A673 (cell line): ENCODE data around the gene MVD.

ENCODE experiments used
- CTCF ChIP-seq: fragments of 300-800, 200-600 bp; sonication (generic); conservative IDR thresholded peaks from 2 replicates; pipeline ENCODE4 v1.5.1; 2017; ENCODE audit warnings: low read depth, mild to moderate bottlenecking, antibody characterized with exemption, low read length, moderate library complexity, mixed read lengths
- EZH2 ChIP-seq: fragments of 200-600 bp; sonication (generic); IDR thresholded peaks from 2 replicates; pipeline ENCODE4 v1.6.1; 2017; ENCODE audit warnings: borderline replicate concordance, low read depth, mild to moderate bottlenecking, mixed read lengths, antibody characterized with exemption, low read length; ENCODE audit not compliant: poor library complexity, severe bottlenecking

- TF ChIP-seq CTCF (no peak), EZH2 (no peak)
These were observed 17.7 kb upstream of the MVD start for GRCh38 chr16:88680554-88681083.
